IPS DF 4.7 (cell line): ENCODE results near the gene PAPOLG.
"Not testable (repeated sequence)": the region's sequence is repeated elsewhere in the genome, so short reads cannot be mapped to it uniquely, and the experiment has no call there.

Experiments
- DNase-seq: peaks from one replicate; pipeline ENCODE4 v3.0.0-alpha.2; 2013; ENCODE audit warnings: low spot score; ENCODE audit errors: extremely low read depth

PAPOLG gene

DNA sequence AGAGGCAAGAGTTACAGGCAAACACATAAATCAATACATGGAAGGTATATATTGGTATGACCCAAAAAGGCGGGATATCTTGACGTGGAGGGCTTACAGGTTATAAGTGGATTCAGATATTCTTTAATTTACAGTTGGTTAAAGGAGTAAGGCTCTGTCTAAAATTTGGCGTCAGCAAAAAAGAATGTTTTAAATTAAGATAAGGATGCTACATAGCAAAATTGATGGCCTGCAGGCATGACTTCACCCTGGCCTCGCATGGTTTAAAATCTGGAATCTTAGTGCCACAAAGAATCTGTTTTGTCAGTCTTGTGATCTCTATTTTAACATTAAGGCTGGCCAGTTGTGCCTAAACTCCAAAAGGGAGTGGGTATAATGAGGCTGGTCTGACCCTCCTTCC is 66.9 kb downstream of the PAPOLG start:
- DNase-seq, result no peak

- DNase-seq, result no peak
Measured at GRCh38 chr2:60823694-60824305, 67.7 kb downstream of the PAPOLG start.

DNA sequence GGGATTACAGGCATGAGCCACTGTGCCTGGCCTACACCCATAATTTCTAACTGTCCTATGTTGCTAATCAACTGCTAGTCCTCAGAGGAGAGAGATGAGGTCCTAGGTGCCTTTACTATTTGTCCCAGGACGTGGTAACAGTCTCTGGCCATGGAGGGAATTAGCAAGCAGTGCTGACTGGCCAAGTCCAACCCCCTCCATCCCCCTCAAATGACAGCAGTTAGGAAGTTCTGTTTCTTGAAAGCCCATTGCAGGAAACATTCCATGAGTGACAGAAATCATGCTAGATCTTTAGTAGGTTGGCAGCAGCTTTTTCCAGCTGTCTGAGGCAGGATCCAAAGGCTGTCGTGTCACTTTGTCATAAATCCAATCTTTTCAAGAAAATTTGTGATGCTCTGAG is 69.6 kb downstream of the PAPOLG start:
- no peak for DNase-seq

GRCh38 chr2:60826111-60826510 is 70.0 kb downstream of the PAPOLG start:
- DNase-seq, result no peak

DNA sequence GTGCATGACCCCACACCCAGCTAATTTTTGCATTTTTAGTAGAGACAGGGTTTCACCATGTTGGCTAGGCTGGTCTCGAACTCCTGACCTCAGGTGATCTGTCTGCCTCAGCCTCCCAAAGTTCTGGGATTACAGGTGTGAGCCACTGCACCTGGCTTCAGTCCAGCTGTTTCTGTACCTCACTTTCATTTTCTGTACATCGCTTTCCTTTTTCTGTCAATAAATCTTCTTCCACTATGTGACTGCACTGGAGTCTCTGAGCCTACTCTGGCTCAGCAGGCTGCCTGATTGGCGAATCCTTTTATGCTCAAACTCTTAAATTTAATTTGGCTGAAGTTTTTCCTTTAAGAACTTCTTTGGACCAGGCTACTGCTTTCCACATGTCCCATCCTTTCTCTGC is 70.8 kb downstream of the PAPOLG start:
- not testable (repeated sequence) for DNase-seq

GRCh38 chr2:60827369-60827768 is 71.3 kb downstream of the PAPOLG start:
- no peak for DNase-seq

- no peak for DNase-seq
Measured at GRCh38 chr2:60830991-60831390, 74.9 kb downstream of the PAPOLG start.

DNA sequence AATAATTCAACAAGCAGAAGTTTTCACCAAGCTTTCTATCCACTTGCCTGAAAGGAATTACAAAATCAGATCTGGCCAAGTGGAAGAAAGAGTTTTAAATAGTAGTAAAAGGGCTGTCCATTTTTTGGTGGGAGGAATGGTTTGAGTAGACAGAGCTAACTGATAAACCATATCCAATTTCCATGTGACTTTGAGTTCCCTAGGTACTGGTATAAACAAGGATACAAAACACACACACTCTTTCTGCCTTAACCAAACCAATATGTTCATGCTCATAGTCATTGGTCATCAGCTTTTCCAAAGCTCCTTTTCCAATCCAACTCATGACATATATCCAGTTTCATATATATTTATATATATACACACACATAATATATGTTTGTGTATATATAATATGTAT is 75.9 kb downstream of the PAPOLG start:
- no peak for DNase-seq

GRCh38 chr2:60832621-60833020 is 76.6 kb downstream of the PAPOLG start:
- no peak for DNase-seq

- DNase-seq, result no peak
Measured at GRCh38 chr2:60834270-60834717, 78.2 kb downstream of the PAPOLG start.

DNA sequence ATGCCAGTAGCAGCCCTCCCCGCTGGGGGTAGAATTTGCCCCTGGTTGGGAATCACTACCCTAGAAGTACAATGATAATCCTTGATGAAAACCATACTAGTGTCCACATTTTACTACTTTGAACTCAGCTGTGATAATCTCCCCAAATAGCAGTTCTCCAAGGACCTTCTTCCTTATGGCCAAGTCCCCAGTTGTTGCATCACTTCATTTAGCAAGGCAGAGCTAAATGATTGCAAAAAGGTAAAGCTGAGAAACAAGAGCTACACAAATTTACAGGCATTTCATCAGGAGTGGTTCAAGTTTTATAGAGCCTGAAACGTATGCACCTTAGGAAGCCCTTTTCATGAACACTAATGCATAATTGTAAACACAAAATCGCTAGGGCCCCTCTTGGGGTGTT is 80.4 kb downstream of the PAPOLG start:
- no peak for DNase-seq

GRCh38 chr2:60837123-60837522 is 81.1 kb downstream of the PAPOLG start:
- DNase-seq, result no peak

- no peak for DNase-seq
Measured at GRCh38 chr2:60838481-60838880, 82.4 kb downstream of the PAPOLG start.

DNA sequence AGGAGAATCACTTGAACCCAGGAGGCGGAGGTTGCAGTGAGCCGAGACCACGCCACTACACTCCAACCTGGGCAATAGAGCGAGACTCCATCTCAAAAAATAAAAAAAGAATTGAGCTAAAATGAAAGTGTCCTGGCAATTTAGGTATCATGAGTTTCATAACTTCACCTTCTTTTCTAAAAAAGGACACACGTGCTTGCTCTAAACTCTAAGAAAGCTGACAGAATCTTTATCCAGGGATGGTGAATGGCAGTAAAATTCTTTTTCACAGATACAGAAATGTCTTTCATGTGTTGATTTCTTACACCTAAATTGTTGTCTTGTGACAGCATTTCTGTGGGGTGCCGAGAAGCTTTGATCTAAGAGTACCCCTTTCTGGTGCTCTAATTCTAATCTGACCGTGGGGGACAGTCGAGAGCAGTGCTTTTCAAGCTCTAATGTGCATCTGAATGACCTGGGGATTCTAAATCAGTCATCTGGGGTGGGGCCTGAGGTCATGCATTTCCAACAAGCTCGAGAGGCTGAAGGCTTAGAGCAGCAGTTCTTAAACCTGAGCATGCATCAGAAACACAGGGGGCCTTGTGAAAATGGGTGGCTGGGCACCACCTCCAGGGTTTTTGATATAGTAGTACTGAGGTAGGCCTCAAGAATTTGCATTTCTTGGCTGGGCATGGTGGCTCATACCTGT is 83.2 kb downstream of the PAPOLG start:
- no peak for DNase-seq

GRCh38 chr2:60840880-60841279 is 84.8 kb downstream of the PAPOLG start:
- no peak for DNase-seq

DNA sequence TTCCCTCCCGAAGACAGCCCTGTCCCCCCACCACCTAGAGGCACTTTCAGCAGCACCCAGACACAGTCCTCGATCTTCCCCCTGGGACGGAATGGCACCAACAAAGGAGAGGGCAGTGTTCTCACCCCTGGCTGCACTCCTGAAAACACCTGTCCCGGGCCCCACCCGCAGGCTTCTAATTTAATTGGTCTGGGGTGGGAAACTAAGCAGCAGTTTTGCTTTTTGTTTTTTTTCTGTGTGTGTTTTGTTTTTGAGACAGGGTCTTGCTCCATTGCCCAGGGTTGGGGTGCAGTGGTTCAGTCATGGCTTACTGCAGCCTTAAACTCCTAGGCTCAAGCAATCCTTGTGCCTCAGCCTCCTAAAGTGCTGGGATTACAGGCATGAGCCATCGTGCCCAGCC is 86.9 kb downstream of the PAPOLG start:
- no peak for DNase-seq

DNA sequence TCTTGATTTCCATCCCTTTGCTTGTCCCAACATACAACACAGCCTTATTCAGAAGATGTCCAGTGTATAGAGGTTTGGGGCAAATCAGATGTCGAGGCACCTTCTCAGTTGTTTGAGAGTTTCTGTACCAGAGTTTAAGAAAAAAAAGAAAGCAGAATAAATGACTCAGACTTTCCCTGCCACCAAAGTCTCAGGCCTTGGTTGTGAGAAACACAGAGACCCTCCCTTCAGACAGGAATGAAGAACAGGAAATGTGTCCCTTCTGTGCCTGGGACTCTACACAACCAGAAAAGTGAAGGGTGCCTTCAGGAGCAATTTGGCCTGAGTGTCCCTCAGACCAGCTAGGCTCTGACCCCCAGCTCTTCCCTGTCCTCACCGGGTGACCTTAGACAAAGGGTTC is 88.0 kb downstream of the PAPOLG start:
- DNase-seq, result no peak

DNA sequence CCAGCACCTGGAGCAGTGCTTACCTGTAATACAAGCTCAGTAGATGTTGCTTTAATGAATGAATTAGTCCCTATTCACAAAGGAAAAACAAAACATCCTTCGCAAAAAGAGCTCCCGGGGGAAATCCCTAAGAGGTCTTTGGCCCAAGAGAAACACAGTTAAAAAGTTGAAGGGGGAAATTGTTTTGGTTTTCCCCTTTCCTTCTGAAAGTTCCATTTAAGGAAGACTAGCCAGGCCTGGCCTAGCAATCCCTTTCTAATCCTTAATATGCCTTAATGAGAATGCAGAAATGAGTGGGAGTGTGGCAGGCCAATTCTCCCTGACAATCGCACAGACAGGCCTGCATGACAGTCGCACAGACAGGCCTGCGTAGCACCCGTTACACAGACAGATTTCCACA is 91.8 kb downstream of the PAPOLG start:
- DNase-seq, result no peak
